ENCODE data around the gene CD302. TPM values are rescaled to one million over a fixed set of nuclear protein-coding genes. Genes with fewer than 3 reads are reported as not detected.

CD302 gene
- total and polyA plus RNA-seq, 10 of the 15 experiments (the other 5 are each of a cell fraction or from before 2014, with no cell fraction given) = 0.48 to 4.0 (median 2.1) TPM

DNA sequence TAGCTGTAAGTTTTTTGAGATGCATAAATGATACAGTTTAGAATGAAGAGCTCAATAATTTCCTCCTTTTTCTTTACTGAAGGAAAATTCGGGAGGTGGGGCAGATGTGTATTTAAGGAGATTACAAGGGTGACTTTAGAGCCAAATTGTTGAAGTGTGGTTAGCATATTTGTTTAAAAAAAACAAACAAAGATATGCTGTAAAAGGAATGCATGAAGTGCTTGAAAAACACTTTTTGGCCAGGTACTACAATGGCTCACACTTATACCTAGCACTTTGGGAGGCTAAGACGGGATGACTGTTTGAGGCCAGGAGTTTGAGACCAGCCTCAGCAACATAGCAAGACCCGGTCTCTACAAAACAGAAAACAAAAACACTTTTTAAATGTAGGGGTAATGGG is 38.4 kb downstream of the CD302 start:
- Histone ChIP-seq H4K20me1 (ENCODE audit: control insufficient read depth, insufficient read depth) (no peaks in the 10 kb centered on the region; the same call in 1 of the 2 replicates), H3K9me3 (replicated peaks; ENCODE audit: control insufficient read depth, insufficient read depth, low read length) (no peaks in the 10 kb centered on the region), H3K27me3 (replicated peaks in 1 of 2; ENCODE audit: control insufficient read depth in 2 of 2, insufficient read depth in 2 of 2, low read length in 1 of 2) (no peaks in the 10 kb centered on the region), H3K36me3 (ENCODE audit: control insufficient read depth in 2 of 2, insufficient read depth in 2 of 2, low read length in 1 of 2) (peaks cover 0 to 8% of the 10 kb centered on the region in 2 experiments), H3K9ac (ENCODE audit: control insufficient read depth, insufficient read depth, low read length) (no peak overlapping the region), H2AFZ (ENCODE audit: control insufficient read depth, low read depth, low read length) (no peak overlapping the region), H3K27ac (ENCODE audit: control insufficient read depth, insufficient read depth) (no peak overlapping the region), H3K4me3 (no peak overlapping the region), H3K79me2 (ENCODE audit: control insufficient read depth, insufficient read depth, low read length) (no peaks in the 10 kb centered on the region; the same call in 1 of the 2 replicates), H3K4me2 (ENCODE audit: control insufficient read depth, insufficient read depth) (no peak overlapping the region), H3K4me1 (ENCODE audit: control insufficient read depth, insufficient read depth, low read length) (no peaks in the 10 kb centered on the region)
- no peak for DNase-seq (ENCODE audit: low read depth, low spot score)
- 69% methylated on average over 3 of the region's 3 CpGs for WGBS (ENCODE audit: insufficient coverage, insufficient replicate concordance, low lambda C conversion rate, missing lambda C conversion rate)
- SMC1A ChIA-PET (ENCODE audit: uncharacterized antibody, unreplicated experiment) = interaction anchor here (0.6 to 1.1 kb wide), 8 partner anchors 9 to 213 kb away, joined by 3 to 5 read pairs (median 3); no protein-coding TSS in a partner anchor
- CTCF ChIA-PET = interaction anchor here (1.1 kb wide), 1 partner anchor 180 kb away, joined by 8 read pairs; no protein-coding TSS in a partner anchor
- RAD21 ChIA-PET (ENCODE audit: unreplicated experiment) = interaction anchor here (0.9 kb wide), 1 partner anchor 209 kb away, joined by 4 read pairs; no protein-coding TSS in a partner anchor
- no peak for FAIRE-seq
- POLR2A ChIA-PET = no interaction called here
- TSS peak; percentile 29 for BruUV-seq (replicated peaks)
- no peak for ATAC-seq
- intact Hi-C loops (cut with micrococcal nuclease; ENCODE audit: unreplicated experiment) = no loop called here
- in situ Hi-C loops (cut with MboI) = no loop called here
- TF ChIP-seq, protein P1, sequence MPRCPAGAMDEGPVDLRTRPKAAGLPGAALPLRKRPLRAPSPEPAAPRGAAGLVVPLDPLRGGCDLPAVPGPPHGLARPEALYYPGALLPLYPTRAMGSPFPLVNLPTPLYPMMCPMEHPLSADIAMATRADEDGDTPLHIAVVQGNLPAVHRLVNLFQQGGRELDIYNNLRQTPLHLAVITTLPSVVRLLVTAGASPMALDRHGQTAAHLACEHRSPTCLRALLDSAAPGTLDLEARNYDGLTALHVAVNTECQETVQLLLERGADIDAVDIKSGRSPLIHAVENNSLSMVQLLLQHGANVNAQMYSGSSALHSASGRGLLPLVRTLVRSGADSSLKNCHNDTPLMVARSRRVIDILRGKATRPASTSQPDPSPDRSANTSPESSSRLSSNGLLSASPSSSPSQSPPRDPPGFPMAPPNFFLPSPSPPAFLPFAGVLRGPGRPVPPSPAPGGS (IDR thresholded peaks at IDR 0.05; ENCODE audit: borderline replicate concordance, insufficient read depth, low read depth, low read length, poor library complexity, severe bottlenecking) = no peak
- TF ChIP-seq NR2C2 (IDR thresholded peaks at IDR 0.05; ENCODE audit: borderline replicate concordance, control insufficient read depth, insufficient read length, low read depth) (no peak), SMAD5 (IDR thresholded peaks at IDR 0.05; ENCODE audit: low read depth) (no peak), ZNF622 (IDR thresholded peaks at IDR 0.05) (no peak), SRF (IDR thresholded peaks at IDR 0.05; ENCODE audit: low read depth in 2 of 2, low read length in 2 of 2) (no peak), YY1 (IDR thresholded peaks at IDR 0.05; ENCODE audit: low read depth, low read length) (no peak), POLR2AphosphoS5 (IDR thresholded peaks at IDR 0.05; ENCODE audit: low read length) (no peak), ZZZ3 (IDR thresholded peaks at IDR 0.05; ENCODE audit: control insufficient read depth, insufficient read length, low read depth) (no peak), FOS (IDR thresholded peaks at IDR 0.05; ENCODE audit: borderline replicate concordance, extremely low read depth, insufficient read length) (no peak), FOXM1 (IDR thresholded peaks at IDR 0.05; ENCODE audit: low read depth, low read length) (no peak), RUNX3 (IDR thresholded peaks at IDR 0.05; ENCODE audit: low read length) (no peak)
- TF ChIP-seq, protein P2, sequence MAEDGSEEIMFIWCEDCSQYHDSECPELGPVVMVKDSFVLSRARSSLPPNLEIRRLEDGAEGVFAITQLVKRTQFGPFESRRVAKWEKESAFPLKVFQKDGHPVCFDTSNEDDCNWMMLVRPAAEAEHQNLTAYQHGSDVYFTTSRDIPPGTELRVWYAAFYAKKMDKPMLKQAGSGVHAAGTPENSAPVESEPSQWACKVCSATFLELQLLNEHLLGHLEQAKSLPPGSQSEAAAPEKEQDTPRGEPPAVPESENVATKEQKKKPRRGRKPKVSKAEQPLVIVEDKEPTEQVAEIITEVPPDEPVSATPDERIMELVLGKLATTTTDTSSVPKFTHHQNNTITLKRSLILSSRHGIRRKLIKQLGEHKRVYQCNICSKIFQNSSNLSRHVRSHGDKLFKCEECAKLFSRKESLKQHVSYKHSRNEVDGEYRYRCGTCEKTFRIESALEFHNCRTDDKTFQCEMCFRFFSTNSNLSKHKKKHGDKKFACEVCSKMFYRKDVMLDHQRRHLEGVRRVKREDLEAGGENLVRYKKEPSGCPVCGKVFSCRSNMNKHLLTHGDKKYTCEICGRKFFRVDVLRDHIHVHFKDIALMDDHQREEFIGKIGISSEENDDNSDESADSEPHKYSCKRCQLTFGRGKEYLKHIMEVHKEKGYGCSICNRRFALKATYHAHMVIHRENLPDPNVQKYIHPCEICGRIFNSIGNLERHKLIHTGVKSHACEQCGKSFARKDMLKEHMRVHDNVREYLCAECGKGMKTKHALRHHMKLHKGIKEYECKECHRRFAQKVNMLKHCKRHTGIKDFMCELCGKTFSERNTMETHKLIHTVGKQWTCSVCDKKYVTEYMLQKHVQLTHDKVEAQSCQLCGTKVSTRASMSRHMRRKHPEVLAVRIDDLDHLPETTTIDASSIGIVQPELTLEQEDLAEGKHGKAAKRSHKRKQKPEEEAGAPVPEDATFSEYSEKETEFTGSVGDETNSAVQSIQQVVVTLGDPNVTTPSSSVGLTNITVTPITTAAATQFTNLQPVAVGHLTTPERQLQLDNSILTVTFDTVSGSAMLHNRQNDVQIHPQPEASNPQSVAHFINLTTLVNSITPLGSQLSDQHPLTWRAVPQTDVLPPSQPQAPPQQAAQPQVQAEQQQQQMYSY (CRISPR knock-in tag; IDR thresholded peaks at IDR 0.05) = no peak
- TF ChIP-seq, protein P3, sequence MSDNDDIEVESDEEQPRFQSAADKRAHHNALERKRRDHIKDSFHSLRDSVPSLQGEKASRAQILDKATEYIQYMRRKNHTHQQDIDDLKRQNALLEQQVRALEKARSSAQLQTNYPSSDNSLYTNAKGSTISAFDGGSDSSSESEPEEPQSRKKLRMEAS (IDR thresholded peaks at IDR 0.05; ENCODE audit: low read depth, low read length) = no peak
- TF ChIP-seq, protein P4, sequence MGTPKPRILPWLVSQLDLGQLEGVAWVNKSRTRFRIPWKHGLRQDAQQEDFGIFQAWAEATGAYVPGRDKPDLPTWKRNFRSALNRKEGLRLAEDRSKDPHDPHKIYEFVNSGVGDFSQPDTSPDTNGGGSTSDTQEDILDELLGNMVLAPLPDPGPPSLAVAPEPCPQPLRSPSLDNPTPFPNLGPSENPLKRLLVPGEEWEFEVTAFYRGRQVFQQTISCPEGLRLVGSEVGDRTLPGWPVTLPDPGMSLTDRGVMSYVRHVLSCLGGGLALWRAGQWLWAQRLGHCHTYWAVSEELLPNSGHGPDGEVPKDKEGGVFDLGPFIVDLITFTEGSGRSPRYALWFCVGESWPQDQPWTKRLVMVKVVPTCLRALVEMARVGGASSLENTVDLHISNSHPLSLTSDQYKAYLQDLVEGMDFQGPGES (IDR thresholded peaks at IDR 0.05) = no peak
